ENCODE data around the gene SECISBP2L.

SECISBP2L gene

DNA sequence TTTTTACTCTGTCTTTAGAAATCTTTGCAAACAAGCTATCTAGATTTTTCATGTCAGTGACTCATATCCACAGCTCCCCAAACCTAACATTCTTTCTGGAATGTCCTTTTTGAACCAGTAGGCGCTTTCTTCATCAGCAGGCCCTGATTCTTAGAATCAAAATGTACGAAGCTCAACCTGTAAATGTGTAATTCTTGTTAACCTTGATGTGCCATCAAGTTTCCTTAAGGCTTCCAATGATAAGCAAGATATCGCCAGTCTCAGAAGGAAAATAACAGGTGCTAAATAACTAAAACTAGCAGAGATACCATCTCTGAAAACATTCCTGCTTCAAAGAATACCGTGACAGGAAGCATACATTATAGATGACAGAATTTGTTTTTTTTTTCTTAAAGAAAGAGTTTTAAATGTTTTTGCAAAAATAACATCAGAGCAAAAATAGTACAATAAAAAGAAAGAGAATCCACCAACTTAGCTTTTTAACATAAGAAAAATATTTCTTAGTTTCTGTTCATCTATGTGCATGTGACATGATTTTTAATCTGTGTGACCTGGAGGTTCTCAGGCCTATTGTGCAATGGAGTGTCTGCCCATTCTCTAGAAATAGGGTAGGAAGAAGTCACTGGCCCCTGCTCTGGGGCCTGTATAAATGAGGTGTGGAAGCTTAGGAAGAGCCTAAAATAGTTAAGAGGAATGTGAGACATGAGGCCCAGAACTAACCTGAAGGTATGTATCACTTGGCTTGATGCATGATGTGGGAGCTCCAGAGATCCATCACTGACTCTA lies 14.7 kb upstream of the SECISBP2L start:
- in situ Hi-C loops (cut with MboI; ENCODE audit: low sequenced_read_pairs): no loop called here

DNA sequence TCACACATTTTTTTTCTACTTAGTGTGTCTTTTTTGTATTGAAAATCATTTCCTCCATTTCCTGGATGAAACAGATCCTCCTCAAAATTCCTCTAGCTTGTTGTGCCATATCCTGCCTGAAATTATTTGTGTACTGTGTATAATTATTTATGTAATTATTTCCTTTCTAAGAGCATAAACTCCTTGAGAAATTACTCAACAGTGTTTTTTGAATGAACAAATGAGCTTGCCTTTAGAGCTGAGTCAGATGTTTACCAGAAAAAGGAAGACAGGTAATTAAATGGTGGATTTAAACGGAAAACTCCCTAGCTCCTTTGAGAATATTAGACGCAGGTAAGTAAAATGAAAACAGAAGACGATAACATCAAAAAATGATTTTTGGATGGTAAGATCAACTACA lies 13.2 kb upstream of the SECISBP2L start:
- in situ Hi-C loops (cut with MboI; ENCODE audit: low sequenced_read_pairs): no loop called here

DNA sequence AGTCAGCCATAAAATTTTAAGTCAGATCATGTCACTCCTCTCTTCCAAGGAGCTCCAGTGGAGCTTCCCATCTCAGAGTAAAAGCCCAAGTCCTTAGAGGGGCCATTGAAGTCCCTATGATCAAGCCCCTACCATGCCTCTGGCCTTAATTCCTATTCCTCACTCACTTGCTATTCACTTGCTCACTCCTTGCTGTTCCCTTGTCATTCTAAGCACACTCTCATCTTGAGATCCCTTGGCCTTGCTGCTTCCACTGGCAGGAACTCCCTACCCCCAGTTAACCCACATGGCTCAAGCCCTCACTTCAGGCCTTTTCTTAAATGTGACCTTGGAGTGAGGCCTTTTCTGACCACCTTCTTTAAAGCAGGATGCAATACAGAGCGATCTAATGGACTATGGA lies 12.3 kb upstream of the SECISBP2L start:
- in situ Hi-C loops (cut with MboI; ENCODE audit: low sequenced_read_pairs): no loop called here

DNA sequence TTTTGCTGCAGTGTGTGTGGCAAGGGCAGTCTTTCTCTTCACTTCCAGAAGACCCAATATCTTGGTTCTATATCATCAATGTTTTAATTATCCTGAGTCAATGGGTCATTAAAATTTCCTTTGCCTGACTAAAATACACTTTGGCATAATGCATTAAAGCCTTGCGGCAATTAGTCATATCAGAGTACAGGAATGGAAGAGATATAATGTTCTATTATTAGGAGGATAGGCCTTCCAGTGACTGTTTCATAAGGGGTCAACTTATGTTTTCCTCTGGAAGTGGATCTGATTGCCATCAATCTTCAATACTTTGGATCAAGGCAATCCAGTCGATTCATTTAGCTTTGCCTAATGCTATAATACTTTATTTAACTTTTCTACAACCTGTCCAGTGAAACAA lies 9.4 kb upstream of the SECISBP2L start:
- in situ Hi-C loops (cut with MboI; ENCODE audit: low sequenced_read_pairs): no loop called here

DNA sequence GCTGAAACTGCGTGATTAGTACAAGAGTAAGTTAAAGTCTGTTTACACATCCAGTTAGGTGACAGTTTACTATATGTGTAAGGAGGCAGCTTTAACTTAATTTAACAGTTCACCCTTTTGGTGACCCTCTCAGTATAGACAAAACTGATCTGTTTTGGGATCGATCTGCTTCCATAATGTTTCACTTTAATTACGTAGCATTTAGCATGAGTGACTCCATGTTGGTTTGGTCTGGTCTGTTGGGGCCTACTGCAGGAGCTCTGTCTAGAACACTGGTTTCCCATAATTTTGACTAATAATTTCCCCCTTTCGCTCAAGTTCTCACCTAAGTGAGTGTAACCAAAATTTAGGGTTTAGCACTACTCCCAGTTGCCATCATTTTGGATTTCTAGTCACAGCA lies 6.4 kb upstream of the SECISBP2L start:
- in situ Hi-C loops (cut with MboI; ENCODE audit: low sequenced_read_pairs): no loop called here

DNA sequence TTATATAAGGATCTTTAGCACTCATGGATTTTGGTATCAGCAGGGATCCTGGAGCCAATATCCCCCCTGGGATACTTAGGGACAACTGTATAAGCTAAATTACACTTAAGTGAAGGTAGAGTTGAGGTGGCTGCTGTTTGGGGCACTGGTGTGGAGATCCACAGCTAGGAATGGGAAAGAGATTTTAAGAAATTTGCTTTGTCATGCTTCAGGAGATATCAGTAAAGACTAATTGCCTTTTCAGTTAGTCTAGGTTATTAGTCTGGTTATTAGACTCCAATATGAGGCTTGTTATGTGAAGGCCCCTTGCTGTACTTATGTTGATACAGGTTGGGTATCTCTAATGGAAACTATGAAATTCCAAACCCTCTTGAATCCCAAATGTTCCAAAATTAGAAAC lies 1.2 kb upstream of the SECISBP2L start:
- in situ Hi-C loops (cut with MboI; ENCODE audit: low sequenced_read_pairs): no loop called here

DNA sequence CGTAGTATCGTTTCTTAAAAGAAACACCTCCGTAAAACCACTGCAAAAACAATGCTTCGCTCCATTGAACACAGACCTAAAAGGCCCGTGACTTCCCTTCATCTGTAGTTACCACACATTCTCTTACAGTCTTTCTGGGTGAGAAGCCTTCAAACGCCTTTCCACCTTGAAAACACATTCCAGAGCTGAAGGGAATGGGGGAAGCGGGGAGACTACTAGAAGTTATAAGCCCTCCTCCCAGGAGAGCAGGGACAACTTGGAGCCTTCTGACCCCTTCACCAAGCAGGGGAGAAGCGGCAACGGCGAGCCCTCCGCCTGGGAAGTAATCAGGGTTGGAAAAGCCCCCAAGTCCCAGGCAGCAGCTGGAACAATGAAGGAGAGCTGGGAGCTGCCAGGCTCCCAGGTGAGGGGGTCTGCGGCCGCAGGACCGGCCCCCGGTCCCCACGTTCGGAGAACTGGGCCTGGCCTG lies 461 bp downstream of the SECISBP2L start:
- in situ Hi-C loops (cut with MboI; ENCODE audit: low sequenced_read_pairs): no loop called here

DNA sequence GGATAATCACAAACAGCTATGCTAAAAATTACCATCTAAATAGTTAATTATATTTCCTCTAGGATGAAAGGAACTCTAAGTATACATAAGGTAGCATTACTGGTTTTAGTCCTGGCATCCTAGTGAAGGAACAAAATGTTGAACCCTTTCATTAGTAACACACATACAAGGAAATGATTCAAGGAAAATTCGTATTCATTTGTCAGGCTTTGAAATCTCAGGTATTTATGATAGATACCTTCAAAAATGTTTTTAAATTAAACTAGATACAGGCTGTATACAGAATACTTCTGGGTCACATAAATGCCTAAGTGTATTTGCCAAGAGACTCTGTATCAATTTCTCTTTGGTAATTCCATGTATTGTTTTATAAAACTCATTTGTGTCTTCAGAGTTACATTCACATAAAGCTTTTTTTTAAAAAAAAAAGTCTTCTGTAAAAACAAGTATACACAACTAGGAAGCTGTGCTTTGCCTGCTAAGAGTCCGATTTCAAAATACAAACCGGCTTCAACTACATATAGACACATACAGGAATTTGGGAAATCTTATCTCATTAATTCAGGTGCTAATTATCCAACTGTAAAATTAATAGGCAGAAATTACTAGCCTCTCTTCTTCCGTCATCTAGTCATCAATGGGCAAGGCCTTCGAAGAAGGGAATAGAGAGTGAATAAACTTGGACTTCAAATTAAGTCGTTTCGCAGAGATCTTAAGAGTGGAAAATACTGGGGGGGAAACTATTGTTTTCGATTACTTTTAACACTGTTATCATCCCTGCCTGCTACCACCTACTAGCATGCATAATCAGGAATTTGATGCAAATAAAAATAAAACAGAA lies 1.3 kb downstream of the SECISBP2L start:
- in situ Hi-C loops (cut with MboI; ENCODE audit: low sequenced_read_pairs): no loop called here

DNA sequence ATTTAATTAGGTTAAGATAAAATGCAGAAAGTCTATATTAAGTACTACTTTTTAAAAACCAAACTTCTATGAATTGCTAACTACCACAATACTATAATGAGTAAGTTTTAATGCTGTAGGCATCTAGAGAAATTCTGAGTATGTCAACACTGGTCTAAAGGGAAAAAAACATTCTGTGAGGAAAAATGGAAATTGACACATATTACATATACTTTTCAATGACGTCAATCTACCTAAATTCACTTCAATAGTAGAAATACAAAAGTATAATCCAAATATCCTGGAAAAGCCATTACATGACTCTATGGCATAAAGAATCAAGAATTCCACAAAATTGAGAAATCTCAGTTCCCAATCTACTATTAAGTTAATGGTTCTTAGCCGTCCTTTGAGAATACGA lies 2.2 kb downstream of the SECISBP2L start:
- in situ Hi-C loops (cut with MboI; ENCODE audit: low sequenced_read_pairs): no loop called here

DNA sequence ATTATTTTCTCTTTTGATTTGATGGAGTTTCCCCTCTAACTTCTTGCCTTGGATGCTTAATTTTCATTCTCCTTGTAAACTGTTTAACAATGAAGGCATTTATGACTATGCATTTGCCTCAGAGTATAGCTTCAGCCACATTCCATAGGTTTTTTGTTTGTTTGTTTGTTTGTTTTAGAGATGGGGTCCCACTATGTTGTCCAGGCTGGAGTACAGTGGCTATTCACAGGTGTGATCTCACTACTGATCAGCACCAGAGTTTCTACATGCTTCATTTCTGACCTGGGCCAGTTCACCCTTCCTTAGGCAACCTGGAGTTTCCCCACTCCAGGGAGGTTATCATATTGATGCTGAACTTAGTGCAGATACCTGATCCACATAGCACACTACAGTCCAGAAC lies 4.1 kb downstream of the SECISBP2L start:
- in situ Hi-C loops (cut with MboI; ENCODE audit: low sequenced_read_pairs): no loop called here

DNA sequence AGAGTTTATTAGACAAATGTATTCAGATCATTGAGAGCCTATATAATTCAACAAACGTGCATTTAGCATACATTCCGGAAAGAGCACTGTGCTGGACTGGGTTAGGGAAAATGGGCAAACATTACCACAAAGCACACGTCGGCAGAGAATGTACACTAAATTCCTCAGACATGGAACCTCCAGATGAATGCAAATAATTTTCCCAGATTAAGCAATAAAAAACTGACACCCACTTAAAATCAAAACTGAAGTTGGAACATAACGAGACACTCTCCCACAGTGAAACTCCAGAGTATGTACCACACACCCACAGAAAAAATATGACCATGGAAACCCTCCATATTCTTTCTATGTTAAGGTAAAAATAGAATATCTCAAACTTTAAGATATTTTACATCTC lies 4.8 kb downstream of the SECISBP2L start:
- in situ Hi-C loops (cut with MboI; ENCODE audit: low sequenced_read_pairs): no loop called here

DNA sequence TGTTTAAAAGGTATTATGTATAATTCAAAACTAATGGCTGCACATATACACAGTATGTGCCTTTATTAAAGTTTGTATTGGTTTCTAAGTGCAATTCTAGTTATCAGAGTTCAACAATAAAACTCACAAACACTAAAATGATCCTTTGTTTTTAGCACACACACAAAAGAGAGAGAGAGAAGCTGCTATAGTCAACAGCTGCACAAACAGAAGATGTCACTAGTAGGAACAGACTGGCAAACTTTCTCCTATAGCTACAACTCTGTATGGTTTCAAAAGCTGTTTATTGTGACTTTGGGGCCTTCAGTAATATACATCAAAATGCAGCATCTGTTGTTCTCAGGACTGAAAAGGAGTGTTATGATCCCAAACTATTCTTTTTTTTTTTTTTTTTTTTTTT lies 6.1 kb downstream of the SECISBP2L start:
- in situ Hi-C loops (cut with MboI; ENCODE audit: low sequenced_read_pairs): no loop called here

DNA sequence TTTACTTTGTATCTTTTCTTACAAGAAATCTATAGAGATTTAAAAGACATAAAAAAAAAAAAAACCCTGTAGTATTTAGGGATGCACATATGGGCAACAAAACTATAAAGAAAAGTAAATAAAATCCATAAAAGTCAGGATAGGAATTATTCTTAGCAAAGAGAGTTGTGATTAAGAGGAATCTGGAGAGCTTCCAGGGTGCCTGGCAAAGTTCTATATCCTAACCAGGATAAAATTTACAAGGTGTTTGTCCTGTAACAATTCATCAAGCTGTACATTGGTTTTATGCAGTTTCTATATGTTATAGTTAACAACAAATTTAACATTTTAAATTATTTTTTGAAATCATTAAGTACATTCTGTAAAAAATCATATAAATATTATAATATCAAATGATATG lies 7.9 kb downstream of the SECISBP2L start:
- in situ Hi-C loops (cut with MboI; ENCODE audit: low sequenced_read_pairs): no loop called here

DNA sequence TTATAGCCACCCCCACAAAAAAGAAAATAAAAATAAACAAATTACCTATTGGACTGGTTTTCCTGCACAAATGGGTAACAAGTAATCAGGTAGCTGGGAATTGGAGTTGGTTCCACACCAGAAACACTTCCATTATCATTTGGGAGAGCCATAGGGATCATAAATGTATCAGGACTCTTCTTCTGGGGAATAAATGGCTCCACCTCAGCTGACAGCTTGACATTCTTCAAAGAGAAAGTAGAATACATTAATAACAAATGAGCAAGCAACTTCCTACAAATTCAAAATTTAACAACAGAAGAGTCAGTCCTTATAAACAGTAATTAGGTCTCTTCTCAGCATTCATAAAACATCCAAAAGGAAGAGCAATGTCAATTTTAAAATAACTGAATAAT lies 8.7 kb downstream of the SECISBP2L start:
- in situ Hi-C loops (cut with MboI; ENCODE audit: low sequenced_read_pairs): no loop called here

DNA sequence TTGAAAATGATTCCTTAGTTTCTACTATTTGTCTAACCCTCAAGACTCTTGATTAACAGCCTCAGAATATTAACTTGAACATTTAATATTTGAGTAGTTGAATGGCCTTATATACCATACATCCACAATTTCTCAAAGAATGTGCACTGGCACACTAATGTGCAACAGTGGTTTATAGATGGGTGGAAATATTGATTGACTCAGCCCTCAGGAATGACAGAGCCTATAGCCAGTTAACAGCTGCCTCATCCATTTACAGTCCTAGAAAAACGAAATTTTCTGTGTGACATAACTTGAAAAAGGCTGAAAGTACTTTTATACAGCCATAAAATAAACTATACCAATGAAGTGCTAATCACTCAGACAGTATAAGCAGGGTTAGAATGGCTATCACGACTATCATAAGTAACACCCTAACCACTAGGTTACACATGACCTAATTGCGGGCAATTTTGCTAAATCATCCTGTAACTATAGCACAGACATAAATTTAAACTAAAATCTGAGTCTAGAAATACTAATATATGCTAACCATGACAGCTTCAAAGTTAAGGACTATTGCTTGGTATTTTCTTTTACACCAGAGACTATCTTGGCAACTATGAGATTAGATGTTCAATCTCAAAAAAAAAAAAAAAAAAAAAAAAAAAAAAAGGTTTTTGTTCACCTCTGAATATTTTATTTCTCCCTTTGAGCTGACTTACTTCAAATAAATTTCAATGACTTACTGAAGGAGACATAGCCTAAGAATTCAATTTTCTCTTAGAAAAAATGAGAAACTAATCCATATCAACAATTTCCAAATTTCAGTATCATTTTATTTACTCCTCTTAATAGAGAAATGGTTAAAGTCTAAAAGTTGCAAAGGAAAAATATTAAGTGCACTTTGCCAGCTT lies 9.3 kb downstream of the SECISBP2L start:
- in situ Hi-C loops (cut with MboI; ENCODE audit: low sequenced_read_pairs): no loop called here

DNA sequence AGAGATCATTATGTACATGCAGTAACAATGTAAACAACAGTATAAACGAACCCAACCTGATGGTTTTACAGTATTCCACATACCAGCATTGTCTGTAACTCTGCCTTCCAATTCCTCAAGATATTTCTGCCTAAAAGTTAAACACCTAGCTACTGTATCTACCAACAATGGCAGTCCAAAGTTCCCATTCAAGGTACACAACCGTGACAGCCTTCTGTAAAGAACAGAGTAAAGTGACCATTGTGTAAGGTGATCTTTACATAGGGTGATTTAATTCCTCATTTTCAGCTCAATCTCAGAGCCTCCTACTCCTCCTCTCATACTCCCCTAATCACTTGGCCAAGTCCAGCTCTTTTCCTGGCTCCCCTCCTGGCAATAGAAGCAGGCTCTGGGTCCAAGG lies 10.4 kb downstream of the SECISBP2L start:
- in situ Hi-C loops (cut with MboI; ENCODE audit: low sequenced_read_pairs): no loop called here

DNA sequence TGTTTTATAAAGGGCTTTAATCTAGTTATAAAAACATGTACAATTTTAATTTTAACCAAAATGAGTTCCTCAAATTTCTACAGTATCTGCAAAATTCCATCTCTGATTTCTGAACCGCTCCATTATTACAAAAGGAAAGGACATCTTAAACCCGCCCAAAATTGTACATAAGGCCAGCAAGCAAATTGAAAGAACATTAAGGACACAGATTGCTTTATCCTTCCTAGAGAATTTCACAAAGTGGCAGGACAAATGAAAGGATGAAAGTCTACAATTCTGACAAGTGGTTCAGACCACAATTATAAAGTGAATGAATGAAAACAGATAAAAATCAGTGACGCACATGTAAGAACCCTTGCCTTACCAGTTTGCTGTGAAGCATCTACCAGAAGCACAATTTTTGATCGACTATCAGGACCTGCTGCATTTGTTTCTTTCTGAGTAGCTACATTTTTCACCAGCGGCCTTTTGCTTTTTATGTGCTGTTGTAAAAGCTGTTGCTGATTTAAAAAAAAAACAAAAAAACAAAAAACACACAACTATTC lies 13.6 kb downstream of the SECISBP2L start:
- in situ Hi-C loops (cut with MboI; ENCODE audit: low sequenced_read_pairs): no loop called here

DNA sequence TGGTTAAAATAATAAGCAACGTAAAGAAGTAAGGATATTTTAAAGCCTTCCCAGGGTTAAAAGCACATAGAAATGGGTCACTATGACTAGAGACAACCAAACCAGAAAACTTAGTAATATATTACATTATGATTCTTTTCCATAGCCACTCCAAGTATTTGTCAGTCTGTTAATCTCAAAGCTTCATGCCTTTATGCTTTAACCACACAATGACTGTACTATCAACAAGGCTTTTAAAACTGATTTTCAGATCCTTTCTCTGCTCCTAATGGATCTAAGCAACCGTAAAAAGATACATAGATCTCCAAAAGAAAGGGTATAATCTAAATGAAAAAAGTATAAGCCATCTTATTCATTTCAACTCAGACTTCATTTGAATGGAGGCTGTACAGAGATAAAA lies 14.4 kb downstream of the SECISBP2L start:
- in situ Hi-C loops (cut with MboI; ENCODE audit: low sequenced_read_pairs): no loop called here

DNA sequence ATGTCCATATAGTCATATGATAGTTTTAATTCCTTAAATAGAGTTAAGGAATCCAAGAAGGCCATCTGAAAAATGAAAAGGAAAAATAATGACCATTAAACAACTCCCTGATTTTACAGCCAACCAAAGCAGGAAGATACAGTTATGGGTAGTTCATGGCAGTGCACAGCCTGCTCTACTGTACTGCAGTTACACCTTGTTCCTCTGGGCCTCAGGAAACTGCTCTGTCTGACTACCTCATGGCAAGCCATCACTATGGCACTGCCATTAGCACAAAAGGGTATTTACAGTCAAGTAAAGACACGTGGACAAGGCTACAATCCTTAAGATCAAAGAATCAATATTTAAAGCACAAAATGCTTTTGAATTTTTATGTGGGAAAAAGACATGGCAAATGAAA lies 19.5 kb downstream of the SECISBP2L start:
- in situ Hi-C loops (cut with MboI; ENCODE audit: low sequenced_read_pairs): no loop called here

DNA sequence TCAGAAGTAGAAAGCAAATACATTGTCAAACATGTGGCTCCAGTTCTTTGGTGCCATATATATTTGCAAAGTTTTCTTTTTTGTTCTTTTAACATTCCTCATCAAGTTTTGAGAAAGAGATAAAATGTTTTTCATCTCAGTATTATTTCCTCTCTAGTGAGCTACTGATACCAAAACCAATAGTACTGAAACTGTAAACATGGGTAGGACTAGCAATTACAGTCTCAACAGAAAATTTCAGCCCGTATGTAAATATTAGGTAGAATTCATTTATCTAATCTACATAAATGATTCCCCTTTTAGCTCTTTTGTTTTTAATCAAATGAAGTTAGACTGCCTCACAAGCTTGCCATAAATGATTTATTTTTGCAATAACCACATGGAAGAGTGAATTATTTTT lies 21.4 kb downstream of the SECISBP2L start:
- in situ Hi-C loops (cut with MboI; ENCODE audit: low sequenced_read_pairs): no loop called here

DNA sequence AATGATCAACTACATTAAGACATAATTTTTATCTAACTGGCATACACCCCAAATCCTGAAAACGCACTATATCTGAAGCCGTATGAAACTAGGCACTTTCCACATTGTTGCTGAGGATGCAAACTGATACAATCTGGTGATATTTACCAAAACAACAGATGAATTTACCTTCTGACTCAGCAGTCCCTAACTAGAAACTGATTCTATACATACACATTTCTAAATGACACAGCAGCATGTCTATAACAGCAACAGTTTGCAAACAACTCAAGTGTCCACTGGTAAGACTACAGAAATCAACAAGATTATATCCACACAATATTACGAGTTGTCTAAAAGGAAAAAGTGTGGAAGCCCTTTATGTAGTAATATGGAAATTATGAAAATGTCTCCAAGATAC lies 22.9 kb downstream of the SECISBP2L start:
- in situ Hi-C loops (cut with MboI; ENCODE audit: low sequenced_read_pairs): no loop called here

Measured in HL-60/S4 treated with phorbol 12-myristate 13-acetate at 8.2 ng/mL for 4 days and 3 days (cell line).